Measurements from ENCODE around the gene TARBP2. TPM values are rescaled to one million over a fixed set of nuclear protein-coding genes. Genes with fewer than 3 reads are reported as not detected.

The TARBP2 gene
- polyA plus RNA-seq, 1 of the 3 experiments (the other 2 are of a cell fraction): 57.8 TPM

GRCh38 chr12:53452159-53453077 lies 48.7 kb upstream of the TARBP2 start (continued):
- no peak for TF ChIP-seq REST (IDR thresholded peaks at IDR 0.05; ENCODE audit: low read depth, low read length)
- TF ChIP-seq SMC3 (IDR thresholded peaks at IDR 0.05; ENCODE audit: low read depth, low read length): no peak; the same call in 1 of the 2 replicates
- peak; percentile 61 for TF ChIP-seq CTCF (IDR thresholded peaks at IDR 0.05)
- TF ChIP-seq MEF2A (IDR thresholded peaks at IDR 0.05; ENCODE audit: borderline replicate concordance, low read depth): no peak
- TF ChIP-seq GATA2 (CRISPR knock-in tag; IDR thresholded peaks at IDR 0.05): no peak
- TF ChIP-seq CHD2 (IDR thresholded peaks at IDR 0.05; ENCODE audit: low read length, partially characterized antibody): peak; percentile 64
- no peak for TF ChIP-seq RFX5 (IDR thresholded peaks at IDR 0.05; ENCODE audit: low read length)
- no peak for TF ChIP-seq RCOR1 (IDR thresholded peaks at IDR 0.05; ENCODE audit: low read length)

- Histone ChIP-seq H3K4me2 (peak overlapping the region; percentile 88), H3F3A (replicated peaks; ENCODE audit: insufficient read depth) (peaks cover 21% of the 10 kb centered on the region), H3K9me2 (no peaks in the 10 kb centered on the region), H2AFZ (ENCODE audit: low read depth) (no peak overlapping the region), H3K27me3 (ENCODE audit: insufficient read depth) (no peaks in the 10 kb centered on the region), H3K79me2 (ENCODE audit: insufficient read depth) (peaks cover 69% of the 10 kb centered on the region), H3K4me3 (ENCODE audit: low read depth in 2 of 2, low read length in 1 of 2) (peak overlapping the region; percentile 68 to 83), H3K9me3 (no peaks in the 10 kb centered on the region), H3K4me1 (ENCODE audit: control insufficient read depth in 1 of 2, insufficient read depth in 2 of 2, low read depth in 1 of 2, low read length in 1 of 2) (peaks cover 10 to 13% of the 10 kb centered on the region in 2 experiments; a peak in 3 of 4 replicates), H3K36me3 (replicated peaks in 1 of 2; ENCODE audit: control insufficient read depth in 1 of 2, insufficient read depth in 2 of 2, low read length in 1 of 2) (peaks cover 50 to 60% of the 10 kb centered on the region in 2 experiments), H4K20me1 (ENCODE audit: insufficient read depth) (peaks cover 66% of the 10 kb centered on the region), H3K27ac (ENCODE audit: low read depth in 2 of 2, low read length in 1 of 2) (peak overlapping the region in 1 of 2 experiments; percentile 29; a peak in 3 of 4 replicates), H3K9ac (peak overlapping the region; percentile 99)
- no peak for TF ChIP-seq MXI1 (IDR thresholded peaks at IDR 0.05; ENCODE audit: low read depth, low read length)
- no peak for TF ChIP-seq RFX5 (IDR thresholded peaks at IDR 0.05; ENCODE audit: low read length)
- no peak for TF ChIP-seq GATA2 (CRISPR knock-in tag; IDR thresholded peaks at IDR 0.05)
- TF ChIP-seq ELF1 (IDR thresholded peaks at IDR 0.05): no peak
- TF ChIP-seq MAX (IDR thresholded peaks at IDR 0.05; ENCODE audit: low read depth): no peak
- no peak for TF ChIP-seq SMC3 (IDR thresholded peaks at IDR 0.05; ENCODE audit: low read depth, low read length)
- no peak for TF ChIP-seq RAD21 (IDR thresholded peaks at IDR 0.05; ENCODE audit: low read length)
- TF ChIP-seq POLR2AphosphoS5 (IDR thresholded peaks at IDR 0.05; ENCODE audit: low read depth, low read length): no peak
- TF ChIP-seq NRF1 (IDR thresholded peaks at IDR 0.05; ENCODE audit: low read depth, low read length): no peak
- no peak for TF ChIP-seq TEAD4 (IDR thresholded peaks at IDR 0.05; ENCODE audit: borderline replicate concordance, insufficient read depth)
- no peak for TF ChIP-seq USF2 (IDR thresholded peaks at IDR 0.05; ENCODE audit: borderline replicate concordance, low read depth, low read length)
- 28% methylated on average over 6 of the region's 6 CpGs for WGBS (ENCODE audit: low lambda C conversion rate)
- DNase-seq: no peak
- ChIA-PET CTCF (interaction anchor here (0.8 to 2.6 kb wide), 11 partner anchors 10 to 242 kb away, joined by 3 to 10 read pairs (median 5); partner anchors contain the start of gene AAAS), POLR2A (interaction anchor here (0.9 to 1.7 kb wide), 7 partner anchors 14 to 109 kb away, joined by 3 to 10 read pairs (median 6); partner anchors contain the start of gene TARBP2)
These were observed 47.0 kb upstream of the TARBP2 start for GRCh38 chr12:53453953-53454640.

Measured in SK-N-SH (cell line).